ENCODE results near the gene MRGPRF.

Gene MRGPRF

DNA sequence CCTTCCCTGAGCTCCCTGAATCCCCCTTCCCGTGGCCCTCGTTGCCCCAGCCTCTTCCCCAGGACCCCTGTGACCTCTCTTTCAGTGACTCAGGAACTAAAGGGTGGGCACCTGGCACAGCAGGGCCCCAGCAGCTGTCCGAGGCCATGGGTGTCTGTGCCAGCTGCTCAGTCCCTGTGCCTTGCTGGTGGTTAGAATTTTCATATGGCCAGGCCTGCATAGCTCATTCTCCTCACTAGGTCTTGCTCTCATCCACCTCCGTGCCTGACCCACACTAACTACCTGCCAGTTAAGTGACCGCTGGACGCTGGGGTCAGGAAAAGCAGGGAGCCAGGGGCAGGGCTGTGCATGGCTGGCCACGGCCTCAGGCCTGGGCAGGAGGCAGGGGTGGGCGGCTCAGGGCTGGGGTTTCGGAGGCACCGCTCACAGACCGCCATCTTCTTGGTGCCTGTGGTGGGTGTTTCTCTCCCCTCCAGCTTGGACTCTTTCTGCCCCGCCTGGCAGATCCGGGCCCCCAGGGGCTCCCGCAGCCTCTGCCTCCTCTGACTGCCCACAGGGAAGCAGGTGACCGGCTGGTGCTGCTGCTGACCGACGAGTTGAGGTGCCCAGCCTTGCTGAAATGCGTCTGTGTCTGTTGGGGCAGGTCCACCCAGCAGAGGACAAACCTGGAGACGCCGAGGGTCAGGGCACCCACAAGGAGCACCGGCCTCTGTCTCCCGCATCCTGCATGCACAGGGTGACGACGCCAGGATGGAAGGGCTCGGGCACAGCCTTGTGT is 52.6 kb downstream of the MRGPRF start:
- DNase-seq, result no peak

DNA sequence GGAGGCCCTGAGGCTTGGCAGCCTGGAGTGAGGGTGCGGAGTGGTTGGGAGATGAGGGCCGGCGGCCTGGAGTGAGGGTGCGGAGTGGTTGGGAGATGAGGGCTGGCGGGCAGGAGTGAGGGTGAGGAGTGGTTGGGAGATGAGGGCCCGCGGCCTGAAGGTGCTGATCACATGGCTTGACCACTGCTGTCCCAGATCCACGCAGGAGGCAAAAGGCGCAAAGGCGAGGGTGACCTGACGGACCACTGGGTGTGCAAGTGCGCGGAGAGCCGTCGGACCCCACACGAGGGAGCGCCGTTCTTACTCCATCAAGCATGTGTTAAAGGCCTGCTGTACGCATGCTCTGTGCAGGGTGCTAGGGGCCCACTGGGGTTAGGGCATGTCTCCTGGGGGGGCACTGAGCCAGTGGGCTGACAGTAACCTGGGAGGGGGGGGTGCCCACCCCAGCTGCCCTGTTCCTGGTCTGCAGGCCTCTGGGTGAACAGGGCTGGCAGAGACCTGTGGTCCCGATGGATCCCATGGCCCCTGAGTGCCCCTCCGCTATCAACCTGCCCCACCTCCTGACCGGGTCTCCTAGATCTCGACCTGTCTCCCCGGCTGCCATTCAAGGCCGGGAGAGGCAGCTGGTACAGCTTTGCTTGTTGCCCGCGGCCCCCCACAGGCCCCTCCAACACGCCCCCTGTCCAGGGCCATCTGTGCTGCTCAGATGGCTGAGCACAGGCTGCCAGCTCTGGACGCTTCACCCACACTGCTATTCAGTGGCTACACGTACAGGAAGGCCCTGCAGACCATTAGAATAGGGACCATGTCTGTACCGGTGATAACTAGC is 53.4 kb downstream of the MRGPRF start:
- DNase-seq, result peak; percentile 51

DNA sequence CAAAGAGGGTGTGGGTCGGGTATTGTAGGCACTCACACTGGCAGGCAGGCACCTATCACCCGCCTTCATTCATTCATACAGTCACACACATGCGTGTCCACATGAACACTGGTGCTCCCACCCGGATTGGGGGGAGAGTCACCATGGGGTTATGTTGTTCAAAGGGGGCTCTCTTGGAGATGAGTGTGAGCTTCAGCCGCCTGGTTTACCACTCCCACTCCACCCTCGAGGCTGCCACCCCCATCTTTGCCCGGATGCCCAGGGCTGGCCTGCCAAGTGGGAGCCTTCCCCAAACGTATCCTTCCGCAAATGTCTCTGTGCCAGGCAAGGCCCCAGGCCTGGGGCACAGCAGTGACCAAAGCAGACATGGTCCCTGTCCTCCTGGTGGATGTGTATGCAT is 54.8 kb downstream of the MRGPRF start:
- no peak for DNase-seq

DNA sequence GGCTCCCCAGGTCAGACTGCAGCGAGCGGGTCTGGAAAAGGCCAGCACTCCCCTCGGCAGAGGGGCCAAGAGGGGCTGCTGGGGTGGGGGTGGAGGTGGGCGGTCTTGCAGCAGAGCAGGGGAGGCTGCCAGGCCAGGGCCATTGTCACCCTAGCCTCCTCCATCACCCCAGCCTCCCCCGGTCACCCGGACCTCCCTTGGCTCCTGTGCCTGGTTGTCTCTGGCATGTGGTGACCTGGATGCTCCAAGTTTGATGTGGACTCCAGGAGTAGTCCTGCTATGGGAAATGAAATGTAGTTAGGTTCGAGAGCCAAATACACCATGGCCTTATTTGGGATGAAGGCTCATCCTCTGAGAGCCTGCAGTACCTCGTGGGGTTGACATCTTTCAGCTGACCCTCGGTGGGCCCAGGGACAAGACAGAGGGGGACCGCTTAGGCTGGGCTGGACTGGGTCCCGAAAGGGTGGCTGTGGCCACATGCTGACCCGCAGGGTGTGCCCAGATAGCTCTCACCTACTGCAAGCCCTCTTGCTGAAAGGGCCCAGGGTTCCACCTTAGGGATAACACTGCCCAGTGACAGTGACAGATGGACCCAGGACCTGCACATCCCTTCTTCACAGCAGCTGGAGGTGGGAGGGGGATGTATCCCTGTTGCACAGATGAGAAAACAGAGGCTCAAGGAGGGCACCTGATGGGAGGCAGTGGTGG is 56.3 kb downstream of the MRGPRF start:
- DNase-seq, result no peak

DNA sequence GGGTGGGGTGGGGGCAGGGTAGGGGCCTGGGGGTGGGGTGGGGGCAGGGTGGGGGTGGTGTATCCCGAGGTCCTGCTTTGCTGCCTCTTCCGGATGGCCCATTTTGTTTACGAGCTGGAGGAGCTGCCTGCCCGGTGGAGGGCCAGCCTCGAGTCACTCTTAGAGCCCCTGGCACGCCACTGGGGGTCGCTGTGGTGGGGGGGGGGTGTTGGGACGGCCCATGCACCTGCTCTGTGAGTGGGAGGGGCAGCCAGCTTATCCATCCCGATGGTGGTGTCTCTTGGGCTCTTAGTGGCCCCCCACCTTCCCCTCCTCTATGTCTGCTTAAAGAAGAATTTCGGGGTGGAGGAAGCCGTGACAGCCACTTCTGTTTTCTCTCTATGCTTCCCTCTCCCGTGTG is 56.9 kb downstream of the MRGPRF start:
- no peak for DNase-seq

DNA sequence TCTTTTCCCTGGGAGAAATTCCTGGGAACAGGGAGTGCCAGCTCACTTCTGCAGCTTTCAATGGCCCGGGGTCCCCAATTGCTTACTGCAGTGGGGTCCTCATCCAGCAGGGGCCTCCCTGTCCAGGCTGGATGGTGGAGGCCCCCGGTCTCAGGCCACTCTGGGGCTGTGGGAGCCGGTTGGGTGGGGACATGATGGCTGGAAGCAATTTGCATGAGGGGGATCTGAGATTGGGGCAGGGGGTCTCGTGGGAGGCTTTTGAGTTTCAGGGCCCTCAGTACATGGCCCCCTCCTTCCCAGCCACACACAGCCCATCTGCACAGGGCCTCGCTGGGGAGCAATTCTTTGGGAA is 57.5 kb downstream of the MRGPRF start:
- DNase-seq, result no peak

DNA sequence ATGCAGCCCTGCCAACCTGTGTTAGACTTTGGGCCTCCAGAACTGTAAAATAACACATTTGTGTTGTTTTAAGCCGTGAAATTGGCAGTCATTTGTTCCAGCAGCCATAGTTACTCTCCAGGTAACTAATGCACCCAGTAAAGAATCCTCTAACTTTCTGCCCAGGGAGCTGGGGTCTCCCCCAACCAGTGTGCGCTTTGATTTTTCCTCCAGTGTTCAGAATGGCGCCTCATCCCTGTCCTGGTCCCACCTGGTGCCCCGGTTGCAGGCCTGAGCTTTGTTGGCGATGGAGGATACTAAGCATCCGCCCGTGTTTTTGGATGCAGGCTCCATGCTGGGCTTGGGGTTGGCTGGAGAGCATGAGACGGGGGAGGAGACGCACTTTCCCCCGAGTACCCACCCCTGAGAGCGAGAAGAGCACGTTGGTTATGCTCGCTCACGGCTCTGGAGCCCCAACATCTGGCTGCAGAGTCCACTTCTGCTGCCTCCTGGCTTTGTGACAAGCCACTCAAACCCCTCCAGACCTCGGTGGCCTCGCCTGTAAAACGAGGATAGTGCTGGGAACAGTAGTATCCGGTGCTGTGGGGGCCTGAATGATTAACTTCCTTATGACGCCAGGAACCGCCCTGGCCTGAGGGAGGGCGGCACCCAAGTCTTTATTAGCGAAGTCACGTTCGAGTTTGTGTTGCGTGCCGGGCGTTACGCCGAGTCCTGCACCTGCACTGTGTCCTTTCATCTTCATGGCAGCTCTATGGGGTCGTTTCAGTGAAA is 58.0 kb downstream of the MRGPRF start:
- no peak for DNase-seq
